ENCODE results near the gene FURIN. TPM values are rescaled to one million over a fixed set of nuclear protein-coding genes. Genes with fewer than 3 reads are reported as not detected.
A peak's percentile ranks its signal among the peaks of the same experiment; 100 is the strongest.

The FURIN gene
- polyA plus RNA-seq, 2 of the 4 experiments (the other 2 are of a cell fraction), result 16.8 to 33.3 TPM

GRCh38 chr15:90862964-90863778, 5.2 kb upstream of the FURIN start:
- FAIRE-seq (no peak), ATAC-seq (peak; percentile 5 to 58), DNase-seq (ENCODE audit: low read depth in 1 of 2, low spot score in 1 of 2) (peak in 1 of 2 experiments; percentile 62)
- POLR2A ChIA-PET, result no interaction called here
- Histone ChIP-seq H3K27ac (peak overlapping the region; percentile 48 to 76), H3K4me1 (peaks cover 72% of the 10 kb centered on the region), H3K9me3 (no peaks in the 10 kb centered on the region), H3K4me3 (no peak overlapping the region), H3K4me2 (peak overlapping the region; percentile 44)
- CTCF ChIA-PET, result interaction anchor here (1.0 to 6.8 kb wide), 7 partner anchors 8 to 215 kb away, joined by 3 to 59 read pairs (median 4); partner anchors contain the start of gene UNC45A
- 74% methylated on average over 5 of the region's 5 CpGs for WGBS (ENCODE audit: missing lambda C conversion rate)
- TF ChIP-seq MYC (IDR thresholded peaks at IDR 0.05; ENCODE audit: borderline replicate concordance, low read length) (no peak), BCL3 (IDR thresholded peaks at IDR 0.05) (0 out of 3 replicates have a peak, but pooled peaks have one; percentile 36), HOXB5 (CRISPR knock-in tag; IDR thresholded peaks at IDR 0.05) (no peak), CHD4 (IDR thresholded peaks at IDR 0.05; ENCODE audit: borderline replicate concordance) (no peak), HES2 (IDR thresholded peaks at IDR 0.05) (peak; percentile 33; the same call in 1 of the 2 replicates), CEBPB (IDR thresholded peaks at IDR 0.05) (peak in 1 of 2 experiments; percentile 81; a peak in 2 of 4 replicates), NFE2L2 (conservative IDR thresholded peaks at IDR 0.05; ENCODE audit: low read length) (no peak), RNF2 (IDR thresholded peaks at IDR 0.05; ENCODE audit: borderline replicate concordance, low read depth) (no peak), JUNB (IDR thresholded peaks at IDR 0.05) (peak; percentile 25; the same call in 1 of the 2 replicates), EP300 (IDR thresholded peaks at IDR 0.05) (peak; percentile 29; a peak in 1 of 5 replicates), SMC3 (IDR thresholded peaks at IDR 0.05) (peak; percentile 7; the same call in 1 of the 3 replicates)

GRCh38 chr15:90863987-90864386, 4.4 kb upstream of the FURIN start:
- no peak for TF ChIP-seq SREBF2 (IDR thresholded peaks at IDR 0.05)
- TF ChIP-seq RFX5 (IDR thresholded peaks at IDR 0.05), result no peak
- TF ChIP-seq MYC (IDR thresholded peaks at IDR 0.05; ENCODE audit: borderline replicate concordance, low read length), result no peak
- TF ChIP-seq ZSCAN20 (CRISPR knock-in tag; IDR thresholded peaks at IDR 0.05), result no peak
- TF ChIP-seq HEYL (CRISPR knock-in tag; IDR thresholded peaks at IDR 0.05), result no peak
- TF ChIP-seq REST (IDR thresholded peaks at IDR 0.05), result no peak
- no peak for TF ChIP-seq NR3C1 (IDR thresholded peaks at IDR 0.05)
- TF ChIP-seq CEBPB (IDR thresholded peaks at IDR 0.05), result no peak
- no peak for TF ChIP-seq RCOR1 (IDR thresholded peaks at IDR 0.05; ENCODE audit: low read depth, low read length)
- TF ChIP-seq JUNB (IDR thresholded peaks at IDR 0.05), result no peak
- TF ChIP-seq TP53 (CRISPR knock-in tag; IDR thresholded peaks at IDR 0.05), result no peak
- TF ChIP-seq PBX3 (IDR thresholded peaks at IDR 0.05), result no peak
- no peak for TF ChIP-seq ZC3H11A (IDR thresholded peaks at IDR 0.05)
- Histone ChIP-seq H3K4me1 (peaks cover 80% of the 10 kb centered on the region), H3K4me3 (no peak overlapping the region), H3K4me2 (peak overlapping the region; percentile 44), H3K27ac (peak overlapping the region; percentile 25 to 76), H3K9me3 (no peaks in the 10 kb centered on the region)
- FAIRE-seq, result no peak
- CTCF ChIA-PET, result interaction anchor here (0.7 to 6.8 kb wide), 8 partner anchors 10 to 216 kb away, joined by 3 to 59 read pairs (median 4); partner anchors contain the start of gene UNC45A
- DNase-seq (ENCODE audit: low read depth in 1 of 2, low spot score in 1 of 2), result no peak
- ATAC-seq, result no peak
- WGBS (ENCODE audit: missing lambda C conversion rate), result 91% methylated on average over 4 of the region's 4 CpGs
- POLR2A ChIA-PET, result no interaction called here
